Activated naive CD4-positive, alpha-beta T cell treated with anti-CD3 and anti-CD28 coated beads, Interleukin-2, amount 50 U/mL, for 72 hours (primary cell): ENCODE results near the gene RAPGEF4. TPM values are rescaled to one million over a fixed set of nuclear protein-coding genes. Genes with fewer than 3 reads are reported as not detected.

ENCODE experiments used
- ATAC-seq, 2 donors: fragments of 150-1000 bp; cut with Tn5 transposase; 2 replicates each; pipeline ENCODE4 v1.10.0; 2021; ENCODE audit warnings: mild to moderate bottlenecking in 2 of 2, moderate library complexity in 2 of 2
- DNase-seq, 2 donors: peaks; one replicate each; pipeline ENCODE4 v3.0.0; 2021 to 2022; ENCODE audit warnings: low spot score in 2 of 2
- H3K27ac Mint-ChIP-seq, 2 donors: one replicate each; pipeline ENCODE4 v1.8.0; 2022; ENCODE audit warnings: mild to moderate bottlenecking in 2 of 2, mixed read lengths in 2 of 2
- H3K36me3 Mint-ChIP-seq, 2 donors: one replicate each; pipeline ENCODE4 v1.8.0; 2022; ENCODE audit warnings: mixed read lengths in 2 of 2
- H3K9me3 Mint-ChIP-seq, 2 donors: one replicate each; pipeline ENCODE4 v1.8.0; 2022; ENCODE audit warnings: mixed read lengths in 2 of 2
- total RNA-seq, 2 donors: library from RNA; stranded (reverse); gene quantifications; one replicate each; pipeline ENCODE4 v1.2.3, GENCODE V29; 2022

RAPGEF4 gene
- total RNA-seq, 2 donors from 2014 or later, result 1.0 to 1.3 TPM

- ATAC-seq (peak; percentile 16 to 70), DNase-seq (no peak)
- peak overlapping the region; percentile 61 to 62 for H3K27ac Mint-ChIP-seq
- peaks cover 8 to 19% of the 10 kb centered on the region in 2 donors for H3K36me3 Mint-ChIP-seq
- H3K9me3 Mint-ChIP-seq, result peaks cover 5 to 23% of the 10 kb centered on the region in 2 donors
Measured at GRCh38 chr2:172944794-172945509, 209.3 kb downstream of the RAPGEF4 start.

DNA sequence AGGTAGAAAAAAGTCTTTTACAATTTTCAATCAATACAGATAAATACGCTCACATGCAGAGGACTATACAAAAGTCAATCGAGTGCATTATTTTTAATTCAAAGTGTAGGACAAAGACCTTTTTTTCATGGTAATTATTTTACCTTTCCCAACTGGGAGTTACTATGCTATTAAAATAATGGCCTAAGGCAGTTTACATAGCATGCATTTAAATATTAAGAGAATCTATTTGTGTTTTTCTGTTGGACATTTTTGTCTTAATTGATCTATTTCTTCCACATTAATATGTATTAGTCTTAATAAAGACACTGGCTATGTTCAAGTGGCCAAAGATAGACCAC is 209.8 kb downstream of the RAPGEF4 start:
- H3K27ac Mint-ChIP-seq, result peak overlapping the region in 1 of 2 donors; percentile 62
- ATAC-seq (no peak), DNase-seq (no peak)
- peaks cover 4 to 14% of the 10 kb centered on the region in 2 donors for H3K36me3 Mint-ChIP-seq
- H3K9me3 Mint-ChIP-seq, result peaks cover 1 to 18% of the 10 kb centered on the region in 2 donors

GRCh38 chr2:172947461-172948153 is 212.0 kb downstream of the RAPGEF4 start:
- Mint-ChIP-seq H3K36me3 (peaks cover 0 to 7% of the 10 kb centered on the region in 2 donors), H3K27ac (no peak overlapping the region), H3K9me3 (peaks cover 0 to 10% of the 10 kb centered on the region in 2 donors)
- no peak for DNase-seq
- no peak for ATAC-seq

DNA sequence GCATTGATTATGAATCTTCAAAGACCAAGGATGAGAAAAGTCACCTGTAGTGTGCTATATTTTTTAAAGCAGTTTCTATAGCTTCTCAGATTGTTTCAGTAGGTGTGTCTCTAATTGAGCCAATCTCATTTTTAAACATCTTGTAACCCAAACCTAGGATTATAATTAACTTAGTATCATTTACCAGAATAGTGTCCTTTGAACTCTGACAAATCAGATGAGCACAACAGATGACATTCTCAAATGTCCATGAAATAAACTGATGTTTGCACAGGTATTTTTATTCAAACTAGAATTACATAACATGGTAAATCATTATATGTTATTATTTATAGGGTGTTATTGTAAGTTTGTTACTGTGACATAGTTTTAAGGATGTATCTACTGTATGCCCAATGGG is 213.9 kb downstream of the RAPGEF4 start:
- no peak for ATAC-seq
- peaks cover 0 to 7% of the 10 kb centered on the region in 2 donors for H3K36me3 Mint-ChIP-seq
- H3K9me3 Mint-ChIP-seq, result peaks cover 0 to 10% of the 10 kb centered on the region in 2 donors
- no peak for DNase-seq
- no peak overlapping the region for H3K27ac Mint-ChIP-seq

DNA sequence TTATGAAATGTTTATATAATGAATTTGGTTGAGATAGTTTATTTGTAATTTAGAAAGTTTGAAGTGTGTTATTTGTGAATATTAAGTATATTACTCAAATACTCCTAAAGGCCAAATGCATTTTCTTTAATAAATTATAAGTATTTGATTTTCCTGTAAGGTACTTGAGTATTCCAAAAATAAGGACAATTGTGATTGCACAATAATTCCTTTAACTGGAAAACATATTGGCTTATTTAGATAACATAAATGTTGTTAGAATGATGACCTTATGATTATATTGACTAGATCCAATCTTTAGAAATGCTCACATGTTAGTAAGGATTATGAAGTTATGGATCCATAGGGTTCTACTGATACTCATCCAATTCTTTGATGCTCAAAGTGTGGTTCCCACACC is 214.9 kb downstream of the RAPGEF4 start:
- Mint-ChIP-seq H3K27ac (no peak overlapping the region), H3K36me3 (peaks cover 0 to 7% of the 10 kb centered on the region in 2 donors), H3K9me3 (peaks cover 0 to 10% of the 10 kb centered on the region in 2 donors)
- DNase-seq (no peak), ATAC-seq (no peak)

GRCh38 chr2:172951554-172951953 is 215.9 kb downstream of the RAPGEF4 start:
- no peak overlapping the region for H3K27ac Mint-ChIP-seq

GRCh38 chr2:172953411-172953810 is 217.8 kb downstream of the RAPGEF4 start:
- peak overlapping the region in 1 of 2 donors; percentile 97 for H3K27ac Mint-ChIP-seq
- DNase-seq (no peak), ATAC-seq (no peak)
- peaks cover 0 to under 1% of the 10 kb centered on the region in 2 donors for H3K36me3 Mint-ChIP-seq
- peaks cover 0 to 1% of the 10 kb centered on the region in 2 donors for H3K9me3 Mint-ChIP-seq

More at GRCh38 chr2:172951554-172951953, 215.9 kb downstream of the RAPGEF4 start:
- no peak for DNase-seq
- H3K9me3 Mint-ChIP-seq, result peaks cover 0 to 8% of the 10 kb centered on the region in 2 donors
- ATAC-seq, result no peak
- H3K36me3 Mint-ChIP-seq, result peaks cover 0 to 7% of the 10 kb centered on the region in 2 donors

DNA sequence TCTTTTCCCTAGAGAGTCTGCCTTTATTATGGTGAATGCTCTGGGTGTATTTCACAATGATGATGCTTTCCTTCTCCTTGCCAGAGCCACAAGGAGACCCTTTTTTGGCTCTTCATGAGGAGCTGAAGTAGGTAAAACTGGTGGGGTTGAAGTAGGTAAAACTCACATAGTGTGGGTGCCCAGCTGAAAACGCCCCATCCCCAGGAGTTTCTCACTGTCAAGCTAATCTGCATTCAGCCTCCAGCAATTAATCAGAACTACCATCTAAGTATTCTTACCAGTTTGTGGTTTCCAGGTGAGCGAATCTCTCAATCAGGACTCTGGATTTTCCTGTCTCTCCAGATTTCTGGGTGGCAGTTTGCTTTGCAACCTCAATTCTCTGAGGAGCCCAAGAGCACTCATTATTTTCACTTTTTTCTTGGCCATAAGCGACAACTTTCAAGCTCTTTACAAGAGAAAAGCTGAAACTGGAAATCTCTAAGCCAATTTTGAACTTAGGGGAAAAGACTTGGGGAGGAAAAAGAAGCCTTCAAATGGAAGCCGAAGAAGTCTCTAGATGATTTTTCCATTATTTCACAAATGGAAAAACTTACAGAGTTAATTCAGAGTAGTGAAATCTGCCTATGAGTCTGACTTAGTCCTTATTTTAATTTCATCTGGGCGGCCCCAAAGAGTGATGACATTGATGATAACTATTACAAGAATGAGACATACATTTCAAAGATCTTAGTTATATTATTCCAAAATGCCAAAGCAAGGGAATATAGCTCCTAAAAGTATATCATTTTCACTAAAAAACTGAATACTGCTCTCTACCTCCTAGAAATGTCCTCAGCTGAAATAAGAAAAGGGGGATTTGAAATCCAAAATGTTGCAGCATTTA is 218.6 kb downstream of the RAPGEF4 start:
- Mint-ChIP-seq H3K9me3 (no peaks in the 10 kb centered on the region), H3K27ac (peak overlapping the region in 1 of 2 donors; percentile 97), H3K36me3 (no peaks in the 10 kb centered on the region)
- ATAC-seq, result peak in 1 of 2 donors; percentile 66
- no peak for DNase-seq

DNA sequence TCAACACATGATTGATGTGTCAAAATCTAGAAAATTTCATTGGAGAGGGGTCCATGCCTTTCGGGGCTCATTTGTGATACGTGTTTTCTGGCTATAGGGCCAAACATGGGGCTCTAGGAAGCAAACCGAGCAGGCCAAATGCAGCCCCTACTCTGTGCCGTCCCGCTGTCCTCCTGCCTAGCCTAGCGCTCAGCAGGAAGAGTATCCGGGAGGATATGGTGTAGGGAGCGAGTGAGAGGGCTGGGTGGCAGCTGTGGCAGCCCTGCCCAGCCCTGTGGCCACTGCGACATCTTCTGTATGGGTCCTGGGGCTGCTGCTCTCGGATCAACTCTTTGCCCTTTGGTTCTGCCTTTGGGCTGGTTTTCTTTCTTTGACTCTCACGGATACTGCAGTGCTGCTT is 219.9 kb downstream of the RAPGEF4 start:
- DNase-seq, result no peak
- ATAC-seq, result no peak

DNA sequence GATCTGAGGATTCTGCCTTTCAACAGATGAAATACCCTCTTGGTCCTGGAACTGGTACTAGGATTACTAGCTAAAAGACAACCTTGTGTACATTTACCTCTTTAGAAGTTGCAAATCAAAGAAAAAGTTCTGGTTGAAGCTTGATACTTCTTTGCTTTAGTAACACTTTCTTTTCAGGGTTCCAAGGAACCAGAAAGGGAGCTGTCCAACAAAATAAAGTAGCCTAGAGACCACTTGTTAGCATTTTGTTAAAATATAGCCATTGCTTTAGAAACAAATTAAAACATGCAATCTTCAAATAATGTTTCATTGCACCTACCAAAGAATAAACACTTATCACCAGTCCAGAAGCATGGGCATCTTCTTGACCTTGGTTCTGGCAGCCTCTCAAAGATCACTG is 222.1 kb downstream of the RAPGEF4 start:
- DNase-seq (no peak), ATAC-seq (no peak)
- H3K27ac Mint-ChIP-seq, result no peak overlapping the region
- peaks cover 0 to 1% of the 10 kb centered on the region in 2 donors for H3K9me3 Mint-ChIP-seq
- peaks cover 0 to 16% of the 10 kb centered on the region in 2 donors for H3K36me3 Mint-ChIP-seq

More for the DNA sequence above, 219.9 kb downstream of the RAPGEF4 start:
- Mint-ChIP-seq H3K36me3 (peaks cover 0 to under 1% of the 10 kb centered on the region in 2 donors), H3K27ac (peak overlapping the region in 1 of 2 donors; percentile 65), H3K9me3 (no peaks in the 10 kb centered on the region)

- no peak for DNase-seq
- peak; percentile 68 to 74 for ATAC-seq
- peak overlapping the region; percentile 61 to 65 for H3K27ac Mint-ChIP-seq
- H3K36me3 Mint-ChIP-seq, result peaks cover 0 to 16% of the 10 kb centered on the region in 2 donors
- peaks cover 0 to 5% of the 10 kb centered on the region in 2 donors for H3K9me3 Mint-ChIP-seq
Measured at GRCh38 chr2:172962082-172962481, 226.4 kb downstream of the RAPGEF4 start.

DNA sequence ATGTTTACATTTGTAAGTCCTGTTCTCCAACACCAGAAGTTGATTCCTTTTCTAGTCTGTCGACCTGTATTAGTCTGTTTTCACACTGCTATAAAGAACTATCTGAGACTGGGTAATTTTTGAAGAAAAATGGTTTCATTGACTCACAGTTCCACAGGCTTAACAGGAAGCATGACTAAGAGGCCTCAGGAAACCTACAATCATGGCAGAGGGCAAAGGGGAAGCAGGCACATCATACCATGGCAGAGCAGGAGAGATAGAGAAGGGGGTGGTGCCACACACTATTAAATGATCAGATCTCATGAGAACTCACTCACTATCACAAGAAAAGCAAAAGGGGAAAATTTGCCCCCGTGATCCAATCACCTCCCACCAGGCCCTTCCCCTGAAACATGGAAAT is 227.2 kb downstream of the RAPGEF4 start:
- DNase-seq, result no peak
- H3K9me3 Mint-ChIP-seq, result peaks cover 0 to 5% of the 10 kb centered on the region in 2 donors
- peak; percentile 79 to 90 for ATAC-seq
- H3K27ac Mint-ChIP-seq, result peak overlapping the region; percentile 61 to 65
- peaks cover 0 to 16% of the 10 kb centered on the region in 2 donors for H3K36me3 Mint-ChIP-seq

DNA sequence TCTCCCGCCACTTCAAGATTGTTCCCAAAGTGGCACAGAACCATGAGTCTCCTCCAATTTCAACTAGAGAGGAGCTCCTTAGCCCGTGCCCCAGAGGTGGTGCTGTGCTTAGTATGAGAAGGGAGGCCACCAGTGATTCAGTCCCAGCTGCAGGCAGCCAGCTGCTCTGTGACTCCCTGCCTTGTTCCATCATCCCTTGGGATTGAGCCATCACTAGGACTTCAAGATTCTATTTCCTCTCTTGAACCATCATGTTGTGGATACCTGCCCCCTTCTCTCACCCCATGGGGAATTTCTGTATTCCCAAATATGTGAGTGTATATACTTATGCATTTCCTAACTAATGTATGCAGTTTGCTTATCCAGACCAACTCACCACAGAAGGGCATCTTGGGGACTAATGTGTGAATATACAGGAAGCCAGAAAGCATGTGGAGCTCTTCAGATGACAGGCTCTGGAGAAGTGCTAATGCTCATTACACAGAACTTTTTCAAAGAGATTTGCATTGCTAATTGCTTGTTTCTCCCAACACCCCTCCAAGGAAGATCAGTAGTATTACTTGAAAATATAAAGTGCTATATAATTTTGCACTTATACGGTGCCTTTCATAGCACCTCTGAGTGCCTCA is 229.0 kb downstream of the RAPGEF4 start:
- Mint-ChIP-seq H3K36me3 (peaks cover 0 to 16% of the 10 kb centered on the region in 2 donors), H3K27ac (no peak overlapping the region), H3K9me3 (peaks cover 0 to 5% of the 10 kb centered on the region in 2 donors)
- DNase-seq, result no peak
- ATAC-seq, result no peak

GRCh38 chr2:172965433-172966212 is 230.0 kb downstream of the RAPGEF4 start:
- no peak for ATAC-seq
- DNase-seq, result no peak
- Mint-ChIP-seq H3K36me3 (peaks cover 0 to 22% of the 10 kb centered on the region in 2 donors), H3K9me3 (peaks cover 0 to 10% of the 10 kb centered on the region in 2 donors), H3K27ac (no peak overlapping the region)
